ENCODE measurements around the gene CEP170B.

CEP170B gene

GRCh38 chr14:104867371-104868059, 2.4 kb downstream of the CEP170B start:
- DNase-seq (ENCODE audit: low read depth in 2 of 2): no peak

- no peak for DNase-seq (ENCODE audit: low read depth in 2 of 2)
Observed at GRCh38 chr14:104868060-104868740, 3.1 kb downstream of the CEP170B start.

GRCh38 chr14:104868811-104869572, 3.9 kb downstream of the CEP170B start:
- no peak for DNase-seq (ENCODE audit: low read depth in 2 of 2)

- no peak for DNase-seq (ENCODE audit: low read depth in 2 of 2)
Observed at GRCh38 chr14:104869669-104870367, 4.8 kb downstream of the CEP170B start.

GRCh38 chr14:104870368-104871144, 5.5 kb downstream of the CEP170B start:
- peak; percentile 15 for DNase-seq (ENCODE audit: low read depth in 2 of 2)

- DNase-seq (ENCODE audit: low read depth in 2 of 2): no peak
Observed at GRCh38 chr14:104871145-104871655, 6.1 kb downstream of the CEP170B start.

- DNase-seq (ENCODE audit: low read depth in 2 of 2): no peak
Observed at GRCh38 chr14:104871656-104872468, 6.8 kb downstream of the CEP170B start.

GRCh38 chr14:104872469-104873341, 7.6 kb downstream of the CEP170B start:
- no peak for DNase-seq (ENCODE audit: low read depth in 2 of 2)

- DNase-seq (ENCODE audit: low read depth in 2 of 2): no peak
Observed at GRCh38 chr14:104873380-104874055, 8.4 kb downstream of the CEP170B start.

- no peak for DNase-seq (ENCODE audit: low read depth in 2 of 2)
Observed at GRCh38 chr14:104874110-104874531, 9.1 kb downstream of the CEP170B start.

- DNase-seq (ENCODE audit: low read depth in 2 of 2): no peak
Observed at GRCh38 chr14:104874571-104875411, 9.7 kb downstream of the CEP170B start.

GRCh38 chr14:104875412-104875751, 10.3 kb downstream of the CEP170B start:
- no peak for DNase-seq (ENCODE audit: low read depth in 2 of 2)

GRCh38 chr14:104875811-104876210, 10.7 kb downstream of the CEP170B start:
- DNase-seq (ENCODE audit: low read depth in 2 of 2): no peak

GRCh38 chr14:104876251-104876699, 11.2 kb downstream of the CEP170B start:
- peak; percentile 5 to 11 for DNase-seq (ENCODE audit: low read depth in 2 of 2)

GRCh38 chr14:104877066-104877805, 12.2 kb downstream of the CEP170B start:
- no peak for DNase-seq (ENCODE audit: low read depth in 2 of 2)

- no peak for DNase-seq (ENCODE audit: low read depth in 2 of 2)
Observed at GRCh38 chr14:104877806-104878550, 12.9 kb downstream of the CEP170B start.
